Activated B cell treated with CpG ODN at 0.5 μM for 24 hours (primary cell): ENCODE results near the gene GRM5. TPM values are rescaled to one million over a fixed set of nuclear protein-coding genes. Genes with fewer than 3 reads are reported as not detected.
"Not testable (repeated sequence)": the region's sequence is repeated elsewhere in the genome, so short reads cannot be mapped to it uniquely, and the experiment has no call there.

Experiments used
- ATAC-seq: fragments of 200-7000 bp; cut with Tn5 transposase; one replicate; pipeline ENCODE4 v1.10.0; 2021; ENCODE audit warnings: low read depth, mild to moderate bottlenecking, moderate library complexity
- CTCF ChIA-PET: fragments of 350-600 bp; sonication (Branson Sonifier 250); formaldehyde crosslinking; loops from one replicate; lab custom pipeline; 2021; ENCODE audit warnings: antibody characterized with exemption; lab: Charles Lee
- POLR2A ChIA-PET: fragments of 350-600 bp; sonication (Branson Sonifier 250); formaldehyde crosslinking; loops from one replicate; lab custom pipeline; 2021; ENCODE audit warnings: antibody characterized with exemption; lab: Charles Lee
- DNase-seq: peaks from one replicate; pipeline ENCODE4 v3.0.0; 2022
- H3K27ac Mint-ChIP-seq: one replicate; pipeline ENCODE4 v1.8.0; 2020; ENCODE audit warnings: mixed read lengths
- H3K27me3 Mint-ChIP-seq: one replicate; pipeline ENCODE4 v1.8.0; 2021; ENCODE audit warnings: mixed read lengths
- H3K36me3 Mint-ChIP-seq: one replicate; pipeline ENCODE4 v1.8.0; 2021; ENCODE audit warnings: low read depth, mixed read lengths
- H3K4me1 Mint-ChIP-seq: one replicate; pipeline ENCODE4 v1.8.0; 2021; ENCODE audit warnings: mixed read lengths
- H3K4me3 Mint-ChIP-seq: one replicate; pipeline ENCODE4 v1.8.0; 2020; ENCODE audit warnings: mild to moderate bottlenecking, mixed read lengths
- H3K9me3 Mint-ChIP-seq: one replicate; pipeline ENCODE4 v1.8.0; 2020; ENCODE audit warnings: mixed read lengths
- intact Hi-C: fragments of 100-400 bp; cut with micrococcal nuclease; formaldehyde crosslinking; loops from one replicate; pipeline ENCODE4 v1.15.1; 2024
- total RNA-seq: library from RNA; stranded (reverse); gene quantifications from 2 replicates; pipeline ENCODE4 v1.2.3, GENCODE V29; 2022
- TF ChIP-seq, protein P1 (sequence below): fragments of 200-600 bp; IDR thresholded peaks from one replicate; pipeline ENCODE4 v1.8.0; 2022; ENCODE audit warnings: antibody characterized with exemption, mild to moderate bottlenecking

The GRM5 gene
- total RNA-seq: not detected in 2 replicates

DNA sequence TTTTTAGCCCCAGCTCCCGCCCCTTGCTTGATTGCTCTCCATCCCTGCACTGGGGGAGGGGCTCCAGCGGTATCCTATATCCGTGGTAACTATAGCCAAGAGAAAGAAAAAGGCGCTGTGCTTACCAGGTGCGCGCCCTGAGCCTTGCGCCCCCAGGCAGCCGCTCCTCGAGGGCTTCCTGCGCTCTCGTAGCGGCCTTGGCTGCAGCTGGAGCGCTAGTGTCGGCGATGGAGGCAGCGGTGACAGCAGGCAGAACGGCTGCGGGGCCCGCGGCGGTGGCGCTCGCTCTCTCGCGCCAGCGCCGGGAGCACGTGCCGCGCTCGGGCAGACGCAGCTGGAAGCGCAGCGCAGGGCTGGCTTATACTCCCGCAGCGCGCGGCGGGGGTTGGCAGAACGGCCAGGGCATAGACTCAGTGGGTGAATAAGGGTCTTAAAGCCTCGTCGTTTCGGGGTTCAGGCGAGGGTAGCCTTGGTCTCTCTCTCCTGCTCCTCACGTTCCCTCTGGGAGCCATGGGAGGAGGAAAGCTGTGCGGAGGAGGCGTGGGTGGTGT is at the start of gene GRM5:
Gene GRM5, minus strand, starts transcription at position 332 of the 551 bp plus-strand sequence. CDS start 18,110 bp downstream, outside the sequence.
- H3K4me1 Mint-ChIP-seq, H3K36me3 Mint-ChIP-seq, H3K27me3 Mint-ChIP-seq, H3K9me3 Mint-ChIP-seq, intact Hi-C loops, DNase-seq, ATAC-seq, POLR2A ChIA-PET, H3K27ac Mint-ChIP-seq, CTCF ChIA-PET, H3K4me3 Mint-ChIP-seq: not testable (repeated sequence)

DNA sequence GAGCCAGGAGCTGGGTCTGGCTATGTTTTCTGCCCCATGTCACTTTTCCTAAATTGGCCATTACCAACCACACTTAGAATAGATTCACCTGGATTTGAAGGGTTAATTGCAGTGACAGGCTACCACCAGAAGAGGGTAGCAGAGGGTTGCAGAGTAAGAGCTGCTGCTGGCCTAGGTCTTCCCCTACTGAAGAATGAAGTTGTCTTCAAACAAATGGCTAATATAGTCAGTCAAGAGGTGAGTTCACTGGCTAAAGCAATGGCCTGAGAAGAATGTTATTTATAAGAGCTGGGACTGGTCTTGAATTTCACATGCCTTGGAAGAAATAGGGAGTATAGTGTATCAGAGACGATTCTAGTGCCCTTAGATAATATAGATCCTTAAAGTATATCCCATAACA is 32.2 kb upstream of the GRM5 start:
- ATAC-seq: peak; percentile 62
- CTCF ChIA-PET, intact Hi-C loops, H3K27ac Mint-ChIP-seq, H3K36me3 Mint-ChIP-seq, H3K4me3 Mint-ChIP-seq, POLR2A ChIA-PET, H3K9me3 Mint-ChIP-seq, DNase-seq, H3K4me1 Mint-ChIP-seq, H3K27me3 Mint-ChIP-seq: not testable (repeated sequence)

DNA sequence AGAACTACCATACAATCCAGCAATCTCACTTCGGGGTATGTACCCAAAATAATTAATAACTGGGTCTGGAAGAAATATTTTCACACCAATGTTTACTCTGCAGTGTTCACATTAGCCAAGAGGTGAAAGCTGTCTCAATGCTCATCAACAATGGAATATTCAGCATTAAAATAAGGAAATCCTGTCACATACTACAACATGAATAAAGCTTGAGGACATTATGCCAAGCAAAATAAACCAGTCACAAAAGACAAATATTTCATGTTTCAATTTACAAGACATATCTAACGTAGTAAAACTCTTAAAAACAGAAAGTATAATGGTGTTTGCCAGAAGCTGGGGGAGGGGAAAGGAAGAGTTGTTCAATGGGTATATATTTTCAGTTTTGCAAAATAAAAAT is 28.0 kb upstream of the GRM5 start:
- intact Hi-C loops, H3K4me1 Mint-ChIP-seq, H3K4me3 Mint-ChIP-seq, POLR2A ChIA-PET, H3K27me3 Mint-ChIP-seq, H3K36me3 Mint-ChIP-seq, H3K27ac Mint-ChIP-seq, DNase-seq, ATAC-seq, CTCF ChIA-PET: not testable (repeated sequence)
- H3K9me3 Mint-ChIP-seq: peaks cover 14% of the 10 kb centered on the region

DNA sequence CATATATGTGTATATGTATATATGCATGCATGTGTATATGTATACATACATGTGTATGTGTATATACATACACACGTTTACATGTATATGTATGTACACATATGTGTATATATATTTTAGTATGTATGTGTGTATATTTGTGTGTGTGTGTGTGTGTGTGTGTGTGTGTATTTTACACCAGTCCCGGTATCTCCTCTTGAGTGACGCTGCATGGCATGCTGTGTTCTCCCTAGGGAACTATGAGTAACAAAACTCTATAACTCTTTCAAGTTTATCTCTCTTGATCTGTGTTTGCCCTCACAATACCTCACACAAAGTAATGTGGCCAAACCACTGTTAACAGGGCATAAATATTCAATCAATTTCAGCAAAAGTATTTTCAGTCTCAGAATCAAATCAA is 19.2 kb upstream of the GRM5 start:
- H3K4me1 Mint-ChIP-seq, CTCF ChIA-PET, DNase-seq, POLR2A ChIA-PET, H3K27ac Mint-ChIP-seq, H3K27me3 Mint-ChIP-seq, ATAC-seq, H3K4me3 Mint-ChIP-seq, H3K36me3 Mint-ChIP-seq, intact Hi-C loops: not testable (repeated sequence)
- H3K9me3 Mint-ChIP-seq: peaks cover 10% of the 10 kb centered on the region

DNA sequence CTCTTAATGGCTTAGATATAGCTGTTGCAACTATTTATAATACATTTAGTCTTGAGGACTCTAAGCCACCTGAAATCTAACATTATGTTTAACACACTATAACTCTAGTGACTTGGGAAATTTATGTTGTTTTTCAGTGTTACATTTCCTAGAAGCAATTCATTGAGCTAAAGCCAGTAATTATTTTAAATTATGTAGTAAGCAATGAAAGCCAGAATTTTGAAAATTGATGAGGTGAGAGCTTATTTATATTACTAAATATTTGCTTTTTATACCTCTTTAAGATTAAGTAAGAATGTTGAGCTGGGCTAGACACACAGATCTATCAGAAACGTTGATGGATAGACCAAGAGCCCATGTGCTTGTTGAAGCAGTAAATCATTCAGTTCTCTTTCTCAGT is 5.1 kb upstream of the GRM5 start:
- CTCF ChIA-PET, H3K27me3 Mint-ChIP-seq: not testable (repeated sequence)

DNA sequence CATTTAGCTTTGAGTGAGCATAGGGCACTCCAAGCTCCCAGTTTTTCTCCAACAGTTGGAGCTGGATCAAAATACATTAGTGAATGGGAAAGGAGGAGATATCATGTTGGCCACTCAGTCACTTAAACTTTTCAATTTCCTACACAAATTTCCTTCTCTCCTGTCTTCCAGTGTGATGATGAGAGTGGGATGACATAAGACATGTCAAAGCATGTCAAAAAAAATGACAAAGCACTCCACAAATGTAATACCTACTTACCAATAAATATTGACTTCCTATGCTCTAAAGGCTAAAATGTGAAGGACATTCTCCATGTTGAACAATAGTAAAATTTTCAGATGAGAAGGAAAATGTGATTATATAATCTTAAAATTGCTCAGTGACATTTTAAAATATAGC is 1.5 kb upstream of the GRM5 start:
- H3K4me3 Mint-ChIP-seq: no peak overlapping the region
- H3K36me3 Mint-ChIP-seq: no peaks in the 10 kb centered on the region
- ChIA-PET CTCF (no interaction called here), POLR2A (no interaction called here)
- intact Hi-C loops: no loop called here
- H3K27me3 Mint-ChIP-seq: peaks cover 5% of the 10 kb centered on the region
- no peak for ATAC-seq
- TF ChIP-seq, protein P1, sequence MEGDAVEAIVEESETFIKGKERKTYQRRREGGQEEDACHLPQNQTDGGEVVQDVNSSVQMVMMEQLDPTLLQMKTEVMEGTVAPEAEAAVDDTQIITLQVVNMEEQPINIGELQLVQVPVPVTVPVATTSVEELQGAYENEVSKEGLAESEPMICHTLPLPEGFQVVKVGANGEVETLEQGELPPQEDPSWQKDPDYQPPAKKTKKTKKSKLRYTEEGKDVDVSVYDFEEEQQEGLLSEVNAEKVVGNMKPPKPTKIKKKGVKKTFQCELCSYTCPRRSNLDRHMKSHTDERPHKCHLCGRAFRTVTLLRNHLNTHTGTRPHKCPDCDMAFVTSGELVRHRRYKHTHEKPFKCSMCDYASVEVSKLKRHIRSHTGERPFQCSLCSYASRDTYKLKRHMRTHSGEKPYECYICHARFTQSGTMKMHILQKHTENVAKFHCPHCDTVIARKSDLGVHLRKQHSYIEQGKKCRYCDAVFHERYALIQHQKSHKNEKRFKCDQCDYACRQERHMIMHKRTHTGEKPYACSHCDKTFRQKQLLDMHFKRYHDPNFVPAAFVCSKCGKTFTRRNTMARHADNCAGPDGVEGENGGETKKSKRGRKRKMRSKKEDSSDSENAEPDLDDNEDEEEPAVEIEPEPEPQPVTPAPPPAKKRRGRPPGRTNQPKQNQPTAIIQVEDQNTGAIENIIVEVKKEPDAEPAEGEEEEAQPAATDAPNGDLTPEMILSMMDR: no peak
- no peak overlapping the region for H3K27ac Mint-ChIP-seq
- no peak for DNase-seq
- no peaks in the 10 kb centered on the region for H3K4me1 Mint-ChIP-seq
- H3K9me3 Mint-ChIP-seq: no peaks in the 10 kb centered on the region

More for the DNA sequence above, 5.1 kb upstream of the GRM5 start:
- H3K4me1 Mint-ChIP-seq, H3K27ac Mint-ChIP-seq, H3K36me3 Mint-ChIP-seq, H3K4me3 Mint-ChIP-seq, intact Hi-C loops, DNase-seq, ATAC-seq, H3K9me3 Mint-ChIP-seq, POLR2A ChIA-PET: not testable (repeated sequence)

DNA sequence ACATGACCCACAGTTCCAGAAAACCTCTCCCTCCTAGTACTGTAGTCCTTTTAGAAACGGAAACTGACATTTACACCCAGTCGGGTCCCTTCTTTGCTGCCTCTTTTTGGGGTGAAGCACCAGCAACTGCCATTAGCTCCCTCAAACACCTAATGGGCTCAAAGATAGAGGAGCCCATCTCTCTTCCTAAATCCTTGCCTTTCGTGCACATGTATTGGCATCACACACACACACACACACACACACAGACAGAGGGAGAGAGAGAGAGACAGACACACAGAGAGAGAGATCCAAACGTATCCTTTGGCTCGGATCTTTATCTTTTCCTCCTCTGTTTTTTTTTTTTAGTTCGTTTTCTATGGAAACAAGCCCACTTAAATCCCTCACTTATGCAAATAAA is 716 bp downstream of the GRM5 start:
- Mint-ChIP-seq H3K27me3 (peaks cover 5% of the 10 kb centered on the region), H3K4me1 (no peaks in the 10 kb centered on the region), H3K4me3 (no peak overlapping the region), H3K36me3 (no peaks in the 10 kb centered on the region), H3K9me3 (no peaks in the 10 kb centered on the region), H3K27ac (no peak overlapping the region)
- no peak for DNase-seq
- TF ChIP-seq, protein P1: no peak
- ATAC-seq: no peak
- intact Hi-C loops: no loop called here
- CTCF ChIA-PET: no interaction called here
- POLR2A ChIA-PET: no interaction called here

DNA sequence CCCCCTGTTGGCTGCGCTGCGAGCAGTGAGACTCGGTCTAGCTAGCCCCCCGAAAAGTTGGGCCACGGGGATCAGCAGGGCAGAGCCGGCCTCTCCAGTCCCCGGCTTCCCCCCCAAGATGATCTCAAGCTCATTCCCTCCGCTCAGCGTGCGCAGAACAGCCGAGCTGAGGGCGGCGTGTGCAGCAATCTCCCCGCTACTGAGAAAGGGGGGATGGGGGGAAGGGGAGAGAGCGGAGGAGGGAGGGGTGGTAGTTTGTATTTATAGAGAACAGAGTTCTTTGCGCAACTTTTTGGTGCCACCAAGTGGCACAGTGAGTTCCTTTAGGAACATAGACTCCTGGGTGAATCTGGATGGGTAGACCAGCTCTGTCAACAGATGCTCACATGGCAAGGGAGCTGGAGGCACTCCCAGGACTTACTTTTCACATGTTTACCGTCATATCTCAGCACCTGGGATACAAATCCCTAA is 2.3 kb downstream of the GRM5 start:
- H3K4me1 Mint-ChIP-seq, H3K36me3 Mint-ChIP-seq, DNase-seq, CTCF ChIA-PET, H3K9me3 Mint-ChIP-seq, ATAC-seq, POLR2A ChIA-PET, H3K27ac Mint-ChIP-seq, H3K27me3 Mint-ChIP-seq, intact Hi-C loops, H3K4me3 Mint-ChIP-seq: not testable (repeated sequence)

DNA sequence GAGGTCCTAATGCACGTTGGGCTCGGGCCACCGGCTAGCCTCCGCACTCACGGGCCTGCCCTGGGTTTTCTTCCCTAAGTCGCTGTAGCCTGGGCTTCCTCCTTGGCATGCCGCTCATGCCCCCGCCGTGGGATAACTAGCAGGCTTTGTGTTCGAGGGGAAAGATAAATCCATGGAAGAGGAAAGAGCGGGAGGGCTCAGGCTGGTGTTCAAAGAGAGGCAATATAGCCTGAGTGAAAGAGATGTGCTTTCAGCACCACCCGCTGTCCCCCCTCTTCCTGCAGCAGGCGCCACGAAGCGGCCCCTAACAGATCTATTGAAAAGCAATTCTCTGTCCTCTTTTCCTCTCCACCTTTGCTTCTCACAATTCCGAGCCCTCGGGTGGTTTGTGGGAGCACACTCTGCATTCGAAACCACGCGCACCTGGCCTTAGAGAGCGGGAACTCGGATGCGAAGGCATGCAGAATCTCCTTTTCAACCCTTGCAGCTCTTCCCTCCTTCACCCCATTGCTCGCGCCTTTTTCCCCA is 2.9 kb downstream of the GRM5 start:
- H3K4me3 Mint-ChIP-seq, POLR2A ChIA-PET, H3K27me3 Mint-ChIP-seq, H3K9me3 Mint-ChIP-seq, H3K4me1 Mint-ChIP-seq, H3K36me3 Mint-ChIP-seq, H3K27ac Mint-ChIP-seq, CTCF ChIA-PET, DNase-seq, intact Hi-C loops, ATAC-seq: not testable (repeated sequence)

DNA sequence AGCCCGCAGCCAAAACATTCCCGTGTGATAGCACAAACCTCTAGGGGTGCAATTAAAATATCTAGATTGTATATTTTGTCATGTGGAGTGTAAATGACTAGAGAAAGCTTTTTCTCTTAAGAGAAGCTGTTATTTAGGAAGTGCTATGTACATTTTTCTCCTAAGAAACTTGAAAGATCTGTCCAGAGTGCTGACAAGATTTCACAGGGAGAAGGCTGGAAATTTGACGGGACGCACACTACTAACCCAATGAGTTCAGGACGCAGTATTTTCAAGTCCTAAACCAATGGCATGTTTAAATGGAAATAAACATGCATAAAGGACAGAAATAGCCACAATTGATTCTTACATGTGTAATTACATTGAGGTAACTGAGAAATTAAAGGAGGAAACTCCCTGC is 3.9 kb downstream of the GRM5 start:
- H3K4me3 Mint-ChIP-seq, H3K27me3 Mint-ChIP-seq, ATAC-seq, CTCF ChIA-PET, DNase-seq, H3K9me3 Mint-ChIP-seq, H3K4me1 Mint-ChIP-seq, H3K36me3 Mint-ChIP-seq, POLR2A ChIA-PET, intact Hi-C loops, H3K27ac Mint-ChIP-seq: not testable (repeated sequence)

DNA sequence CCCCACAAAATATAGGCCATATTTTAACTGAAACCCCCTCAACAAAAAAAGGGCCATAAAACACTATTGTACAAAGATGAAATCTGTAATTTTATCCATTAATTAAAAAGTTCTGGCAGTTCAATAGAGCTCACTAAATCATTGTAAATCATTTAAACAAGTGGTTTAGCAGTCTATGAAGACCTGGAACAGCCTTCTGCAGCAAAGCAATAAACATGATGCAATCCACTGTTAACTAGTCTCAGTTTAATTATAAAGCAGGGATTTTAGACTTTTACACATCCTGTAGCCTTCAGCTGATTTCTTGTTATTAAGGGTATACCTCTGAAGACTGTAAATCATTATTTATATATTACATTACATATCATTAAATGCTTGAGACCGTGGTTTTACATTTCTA is 8.4 kb downstream of the GRM5 start:
- H3K4me1 Mint-ChIP-seq, intact Hi-C loops, H3K9me3 Mint-ChIP-seq, POLR2A ChIA-PET, DNase-seq, H3K27me3 Mint-ChIP-seq, H3K4me3 Mint-ChIP-seq, H3K36me3 Mint-ChIP-seq, CTCF ChIA-PET, H3K27ac Mint-ChIP-seq, ATAC-seq: not testable (repeated sequence)
